Germinal center (tissue), 1 donor: ENCODE data around the gene PLD4.

Experiments
- DNase-seq: peaks from one replicate; pipeline ENCODE4 v3.0.0; 2012; ENCODE audit warnings: mixed read lengths, low spot score

PLD4 gene

DNA sequence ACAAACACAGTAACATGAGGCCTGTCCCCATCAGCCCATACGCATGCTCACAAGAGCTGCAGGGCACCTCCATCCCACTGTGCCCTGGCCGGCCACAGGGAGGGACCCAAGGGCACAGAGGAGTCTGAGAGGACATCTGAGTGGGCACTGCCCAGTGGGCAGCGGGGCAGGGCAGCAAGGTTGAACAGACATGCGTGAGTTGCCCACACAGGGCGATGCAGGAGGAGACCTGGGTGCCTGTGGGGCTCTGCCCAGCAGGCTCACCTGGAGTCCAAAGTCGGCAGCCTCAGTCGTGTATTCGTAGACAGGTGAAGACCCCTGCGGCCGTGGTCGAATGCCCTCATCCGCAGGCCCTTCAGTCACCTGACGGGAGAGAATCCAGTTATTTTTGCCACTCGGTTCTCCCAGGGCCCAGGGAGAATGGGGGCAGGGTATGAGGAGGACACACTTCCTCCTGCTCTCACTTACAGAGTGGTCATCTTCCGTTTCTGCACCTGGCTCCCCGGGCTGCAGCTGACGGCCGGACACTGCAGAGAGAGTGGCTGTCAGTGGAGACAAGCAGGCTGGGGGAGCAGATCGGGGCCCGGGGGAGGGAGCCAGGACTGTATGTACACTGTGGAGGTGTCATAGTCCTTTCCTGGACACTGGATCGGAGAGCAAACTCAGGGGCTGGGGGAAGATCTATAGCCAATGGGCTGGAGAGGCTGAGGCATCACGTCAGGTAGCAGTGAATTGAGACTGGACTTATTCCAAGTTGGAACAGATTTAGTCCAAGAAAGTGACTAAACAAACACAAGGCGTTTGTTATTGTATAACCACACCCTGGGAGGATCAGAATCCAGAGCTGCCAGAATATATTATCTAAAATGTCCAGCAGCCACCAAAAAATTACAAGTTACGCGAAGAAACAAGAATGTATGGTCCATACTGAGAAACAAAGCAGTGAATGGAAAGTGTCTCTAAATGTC lies 32.8 kb downstream of the PLD4 start:
- DNase-seq, result no peak

DNA sequence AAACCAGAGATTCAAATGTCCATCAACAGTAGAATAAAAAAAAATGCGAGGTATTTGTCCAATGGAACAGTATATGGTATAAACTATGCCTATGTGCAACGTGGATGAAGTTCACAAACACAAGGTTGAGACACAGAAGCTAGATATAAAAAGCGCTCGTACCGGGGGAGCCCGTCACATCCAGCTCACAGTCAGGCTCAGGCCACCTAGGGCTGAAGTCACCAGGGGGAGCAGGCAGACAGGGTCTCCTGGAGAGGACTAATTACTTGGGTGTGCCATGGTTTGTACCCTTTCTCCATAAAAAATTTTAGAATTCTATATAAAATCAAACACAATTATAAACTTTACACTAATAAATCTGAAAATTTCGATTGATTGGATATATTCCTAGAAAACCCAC lies 39.9 kb downstream of the PLD4 start:
- no peak for DNase-seq

DNA sequence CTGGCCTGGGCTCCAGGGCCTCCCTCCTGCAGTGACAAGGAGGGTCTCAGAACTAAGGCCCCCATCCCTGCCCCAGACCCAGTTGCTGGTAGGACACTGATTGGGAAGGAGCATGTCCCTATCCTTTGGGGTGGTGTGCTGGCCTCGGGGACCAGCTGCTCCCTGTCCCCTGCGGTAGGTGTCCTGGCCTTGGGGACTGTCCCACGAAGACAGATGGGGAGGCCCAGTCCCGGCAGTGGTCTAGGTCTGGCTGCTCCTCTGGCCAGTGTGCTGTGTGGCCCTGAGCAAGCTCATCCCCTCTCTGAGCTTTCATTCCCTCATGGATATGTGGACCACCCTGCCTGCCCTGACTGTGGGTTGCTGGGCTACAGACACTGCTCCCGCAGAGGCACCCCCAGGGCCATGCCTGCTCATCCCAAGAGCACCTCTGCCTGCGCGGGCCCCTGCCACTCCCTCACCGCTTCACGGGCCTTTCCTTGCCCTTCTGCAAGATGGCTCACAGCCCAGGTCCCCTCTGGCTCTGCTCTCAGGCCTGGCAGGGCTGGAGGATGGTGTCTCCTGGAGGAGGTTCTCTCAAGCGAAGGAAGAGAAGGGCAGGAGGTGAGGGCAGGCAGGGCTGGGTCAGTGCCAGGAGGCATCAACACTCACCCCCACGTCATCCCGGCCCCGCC lies 41.0 kb downstream of the PLD4 start:
- DNase-seq, result no peak

DNA sequence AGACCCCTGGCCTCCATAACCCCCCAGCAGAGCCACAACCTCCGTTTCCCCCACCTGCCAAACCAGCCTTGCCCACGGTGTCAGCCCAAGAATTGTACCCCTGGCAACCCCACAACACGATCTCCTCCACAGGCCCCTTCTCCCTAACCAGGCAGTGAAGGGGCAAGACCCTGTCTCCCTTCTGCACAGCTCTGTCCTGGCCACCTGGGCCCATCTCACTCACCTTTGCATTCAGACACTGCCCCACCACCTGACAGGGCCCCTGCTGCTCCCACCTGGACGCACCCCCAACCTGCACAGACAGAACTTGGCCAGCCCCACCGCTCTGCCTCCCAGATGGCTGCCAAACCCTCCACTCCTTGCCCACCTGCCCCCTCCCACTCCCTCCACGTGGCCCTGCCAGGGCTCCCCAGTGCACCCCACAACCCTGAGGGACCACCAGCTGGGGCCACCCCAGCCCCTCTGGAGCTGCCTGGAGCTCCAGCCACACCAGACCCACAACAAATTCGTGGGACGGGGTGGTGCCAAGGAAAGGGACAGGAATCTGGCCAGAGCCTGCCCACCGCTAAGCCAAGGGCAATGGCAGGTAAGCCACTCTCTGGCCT lies 41.7 kb downstream of the PLD4 start:
- DNase-seq, result no peak

DNA sequence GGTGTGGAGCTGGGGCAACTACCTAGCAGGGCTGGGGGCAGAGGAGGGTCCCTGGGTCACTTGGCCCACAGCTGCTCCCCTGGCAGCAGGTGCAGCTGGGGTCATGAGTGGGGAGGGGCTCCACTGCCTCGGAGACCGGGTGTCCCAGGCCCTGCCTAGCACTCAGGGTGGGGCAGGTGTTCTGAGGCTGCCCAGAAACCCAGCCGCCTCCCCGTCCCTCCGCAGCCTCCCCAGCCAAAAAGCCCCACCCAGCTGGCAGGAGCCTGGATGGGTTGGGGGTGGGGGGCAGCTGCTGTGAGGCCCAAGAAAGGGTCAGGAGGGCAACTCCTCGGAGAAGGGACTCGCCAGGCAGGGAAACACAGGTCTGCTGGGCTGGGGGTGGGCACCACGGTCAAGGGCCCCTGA lies 42.3 kb downstream of the PLD4 start:
- no peak for DNase-seq

DNA sequence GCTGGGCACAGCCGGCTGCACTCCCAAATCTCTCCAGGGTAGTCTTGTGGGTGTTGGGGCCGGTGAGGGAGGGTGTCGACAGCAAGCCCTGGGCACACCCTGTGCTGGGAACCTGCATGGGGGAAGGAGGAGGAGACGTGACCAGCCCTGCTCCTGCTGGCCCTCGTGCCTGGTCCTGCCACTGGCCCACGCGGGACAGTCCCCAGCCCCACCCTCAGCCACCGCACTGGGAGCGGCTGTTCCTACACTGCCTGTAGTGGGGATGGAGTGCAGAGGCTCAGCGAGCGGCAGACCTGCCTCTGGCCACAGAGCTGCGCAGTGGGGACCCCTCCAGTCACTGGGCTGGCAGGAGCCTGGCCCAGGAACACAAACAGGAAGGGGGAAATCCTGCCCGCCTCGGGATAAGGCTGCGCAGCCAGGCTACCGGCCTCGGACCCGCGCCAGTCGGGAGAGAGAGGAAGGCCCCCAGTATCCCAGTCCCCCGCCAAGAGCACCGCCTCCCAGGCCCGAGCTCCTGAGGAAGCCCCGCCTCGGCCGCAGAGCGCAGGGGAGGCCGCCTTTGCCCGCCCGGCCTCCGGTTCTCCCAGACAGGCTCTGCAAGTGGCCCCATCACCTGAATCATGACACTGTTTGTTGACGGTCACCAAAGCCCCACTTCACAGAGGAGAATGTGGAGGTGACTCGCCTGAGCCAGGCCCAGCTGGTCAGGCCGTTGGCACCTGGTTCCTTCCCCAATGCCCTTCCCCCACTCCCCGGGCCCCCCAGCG lies 42.9 kb downstream of the PLD4 start:
- no peak for DNase-seq

DNA sequence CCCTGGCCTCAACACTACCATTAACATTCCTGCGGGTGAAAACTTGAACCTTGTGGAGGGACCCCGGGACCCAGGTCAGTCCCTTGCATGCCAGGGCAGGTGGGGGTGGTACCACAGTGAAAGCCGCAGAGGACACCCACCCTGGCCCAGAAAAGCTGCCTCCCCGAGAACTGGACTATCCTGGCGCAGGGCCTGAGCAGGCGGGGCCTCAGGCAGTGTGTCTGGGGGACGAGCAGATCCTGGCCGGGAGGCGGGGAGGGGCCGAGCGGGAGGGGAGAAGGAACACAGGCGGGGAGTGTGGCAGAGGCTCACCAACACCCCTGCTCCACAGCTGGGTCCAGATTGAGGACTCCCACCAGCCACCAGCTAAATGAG lies 43.5 kb downstream of the PLD4 start:
- no peak for DNase-seq

DNA sequence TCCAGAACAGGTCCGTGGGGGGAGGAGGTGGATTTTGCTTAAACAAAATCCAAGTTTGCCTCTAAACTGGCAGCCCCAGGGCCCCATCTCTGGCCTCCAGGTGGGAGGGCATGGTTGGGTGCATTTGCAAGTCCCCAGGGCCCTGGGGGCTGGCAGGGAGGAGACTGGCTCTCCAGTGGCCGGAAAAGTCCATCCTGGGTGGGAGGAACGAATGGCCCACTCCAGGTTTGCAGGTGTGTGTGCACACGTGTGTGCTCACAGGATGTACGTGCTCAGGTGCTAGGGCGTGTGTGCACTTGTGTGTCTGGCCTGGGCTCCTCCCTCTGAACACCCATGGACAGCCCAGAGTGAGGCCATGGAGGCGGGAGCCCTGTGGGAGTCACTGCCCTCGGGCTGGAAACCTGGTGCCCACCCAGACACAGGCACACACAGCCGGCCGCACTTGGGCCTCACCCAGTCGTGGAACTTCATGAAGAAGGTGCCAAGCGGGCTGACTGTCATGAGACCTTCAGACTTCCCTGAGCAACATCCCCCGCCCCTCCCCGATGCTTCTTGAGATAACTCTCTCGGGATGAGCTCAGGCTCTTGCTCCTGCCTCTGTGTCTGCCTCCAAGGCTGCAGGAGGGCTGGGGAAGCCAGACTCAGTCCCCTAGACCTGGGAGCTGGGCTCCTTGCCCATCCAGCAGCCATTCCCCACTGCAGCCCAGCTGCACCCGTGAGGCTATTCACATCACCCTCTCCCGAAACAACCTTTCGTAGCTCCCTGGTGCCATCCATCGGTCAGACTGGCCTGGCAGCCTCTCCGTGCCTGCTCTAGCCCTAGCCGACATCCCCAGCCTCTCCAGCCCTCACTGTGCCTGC lies 44.1 kb downstream of the PLD4 start:
- no peak for DNase-seq

DNA sequence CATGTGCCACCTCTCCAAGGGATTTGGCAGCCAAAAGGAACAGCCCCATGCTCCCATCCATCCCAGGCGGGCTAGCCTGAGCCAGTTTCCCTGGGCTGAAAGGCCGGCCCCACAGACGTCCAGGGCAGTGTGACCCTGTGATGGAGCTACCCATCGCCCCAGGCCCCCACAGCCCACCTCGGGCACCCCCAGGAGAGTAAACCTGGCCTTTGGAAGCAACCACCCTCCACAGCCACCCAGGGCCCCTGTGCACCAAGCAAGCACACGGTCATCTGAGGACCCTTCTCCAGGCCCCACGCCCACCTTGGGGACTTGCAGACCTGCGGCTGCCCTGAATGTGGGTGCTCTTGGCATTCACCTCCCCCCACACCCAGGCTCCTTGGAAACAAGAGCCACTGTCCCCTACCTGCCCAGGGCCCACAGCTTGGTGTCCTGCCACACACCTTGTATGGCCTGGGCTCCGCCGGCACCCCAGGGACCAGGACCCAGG lies 45.1 kb downstream of the PLD4 start:
- DNase-seq, result no peak

DNA sequence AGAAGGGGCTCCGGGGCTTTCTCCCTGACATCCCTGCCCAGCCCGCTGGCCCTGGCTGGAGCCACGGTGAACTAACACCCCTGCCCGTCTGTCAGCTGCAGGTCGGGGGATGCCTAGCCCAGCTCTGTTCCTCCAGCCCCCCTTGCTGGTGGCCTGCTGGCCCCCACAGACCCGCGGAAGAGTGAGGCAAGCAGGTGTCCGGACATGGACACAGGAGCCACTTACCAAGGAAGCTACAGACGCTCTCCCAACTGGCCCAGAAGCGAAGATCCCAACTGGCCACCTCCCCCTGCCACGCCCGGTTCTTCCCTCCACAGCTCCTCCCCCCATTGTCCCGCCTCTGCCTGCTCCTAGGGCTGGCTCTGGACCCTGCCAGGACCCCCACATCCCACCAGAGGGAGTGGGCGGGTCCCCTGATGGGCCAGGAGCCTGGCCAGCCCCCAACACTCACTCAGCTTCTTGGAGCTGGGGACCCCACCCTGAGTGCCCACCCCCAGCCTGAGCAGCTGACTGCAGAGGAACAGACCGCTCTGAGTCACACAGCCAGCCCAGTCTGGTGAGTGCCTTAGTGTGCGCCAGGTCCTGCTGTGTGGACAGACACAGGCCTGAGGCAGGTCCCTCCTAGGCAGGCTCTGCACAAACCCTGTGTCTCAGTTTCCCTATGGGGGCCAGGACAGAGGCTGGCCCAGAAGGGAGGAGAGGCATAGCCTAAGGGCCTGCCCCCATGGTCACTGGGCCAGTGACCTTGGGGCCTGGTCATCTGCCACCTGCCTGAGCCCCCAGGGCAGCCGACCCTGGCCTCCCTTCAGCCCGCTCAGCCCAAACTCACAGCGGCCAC lies 45.8 kb downstream of the PLD4 start:
- DNase-seq, result no peak

DNA sequence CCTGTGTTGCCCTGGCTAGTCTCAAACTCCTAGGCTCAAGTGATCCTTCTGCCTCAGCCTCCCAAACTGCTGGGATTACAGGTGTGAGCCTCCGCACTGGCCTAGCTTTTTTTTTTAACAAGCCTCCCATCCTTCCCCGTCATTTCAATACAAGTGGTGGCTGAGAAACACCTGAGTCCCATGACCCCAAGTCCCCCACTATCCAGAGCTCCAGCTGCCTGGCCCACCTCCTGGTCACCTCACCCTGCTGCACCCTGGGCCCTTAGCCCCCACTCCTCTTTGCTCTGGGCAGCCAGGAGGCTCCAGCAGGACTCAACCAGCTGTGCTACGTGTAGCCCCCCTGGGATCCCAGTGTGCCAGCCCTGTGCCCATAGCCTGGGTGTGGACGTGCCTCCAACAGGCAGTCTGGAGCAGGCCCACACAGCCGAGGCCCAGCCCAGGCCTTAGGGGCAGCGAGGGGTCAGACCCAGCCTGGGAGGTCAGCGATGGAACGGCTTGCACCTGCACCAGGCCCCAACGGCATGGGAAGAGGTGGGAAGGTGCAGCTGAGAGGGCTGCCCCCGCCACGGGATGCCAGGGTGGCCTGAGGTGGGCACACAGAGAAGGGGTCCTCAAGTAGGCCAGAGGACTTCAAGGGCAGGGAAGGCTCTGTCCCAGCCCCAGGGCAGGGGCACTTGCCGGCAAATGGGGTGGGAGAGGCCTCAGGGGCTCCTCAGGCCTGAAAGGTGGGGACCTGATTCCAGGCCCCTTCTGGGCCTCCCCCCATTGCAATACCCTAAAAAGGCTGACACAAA lies 47.0 kb downstream of the PLD4 start:
- DNase-seq, result no peak

DNA sequence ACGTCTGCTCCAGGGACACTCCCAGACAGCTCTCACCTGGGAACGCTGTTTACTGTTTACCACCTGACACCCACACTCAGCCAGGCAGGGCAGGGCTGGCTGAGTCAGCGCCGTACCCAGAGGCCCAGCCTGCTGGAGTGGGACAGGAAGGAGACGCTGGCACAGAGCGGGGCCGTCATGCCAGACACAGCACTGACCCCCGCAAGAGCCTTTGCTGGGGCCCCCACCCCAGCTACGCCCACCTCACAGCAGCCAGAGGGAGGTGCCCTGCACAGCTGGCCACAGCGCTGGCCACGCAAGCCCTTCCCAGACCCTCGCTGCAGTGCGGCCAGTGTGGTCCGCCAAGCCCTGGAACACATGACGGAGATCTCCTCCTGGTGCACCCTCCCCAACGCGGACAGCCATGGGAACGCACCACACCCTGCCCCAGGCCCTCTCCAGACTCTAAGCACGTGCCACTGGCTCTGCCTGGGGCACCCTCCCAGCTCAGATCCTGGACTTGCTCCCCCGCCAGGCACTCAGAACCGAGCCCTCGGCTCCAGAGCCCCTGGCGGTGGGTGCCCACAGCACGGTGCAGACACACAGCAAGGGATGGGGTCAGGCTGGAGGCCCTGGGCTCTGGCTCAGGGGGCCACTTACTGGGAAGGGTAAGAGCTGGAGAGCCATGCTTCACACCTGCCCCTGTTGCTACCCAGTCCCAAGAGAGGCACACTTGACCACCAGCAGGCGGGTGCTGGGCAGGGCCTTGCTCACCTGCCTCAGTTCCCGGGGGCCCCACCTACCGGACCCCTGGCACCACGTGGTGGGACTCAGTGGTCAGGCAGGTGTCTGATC lies 47.8 kb downstream of the PLD4 start:
- DNase-seq, result no peak

DNA sequence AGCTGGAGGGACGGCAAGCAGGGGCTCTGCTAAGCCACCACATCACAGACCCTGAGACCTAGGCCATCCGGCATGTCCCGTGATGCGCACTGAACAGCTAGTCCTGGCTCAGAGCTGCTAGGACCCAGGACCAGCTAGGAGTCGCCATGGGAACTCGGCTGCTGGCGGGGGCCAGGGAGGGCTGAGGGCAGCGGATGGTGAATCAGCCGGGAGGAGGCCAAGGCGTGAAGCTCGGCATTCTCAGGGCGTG lies 48.4 kb downstream of the PLD4 start:
- DNase-seq, result no peak

DNA sequence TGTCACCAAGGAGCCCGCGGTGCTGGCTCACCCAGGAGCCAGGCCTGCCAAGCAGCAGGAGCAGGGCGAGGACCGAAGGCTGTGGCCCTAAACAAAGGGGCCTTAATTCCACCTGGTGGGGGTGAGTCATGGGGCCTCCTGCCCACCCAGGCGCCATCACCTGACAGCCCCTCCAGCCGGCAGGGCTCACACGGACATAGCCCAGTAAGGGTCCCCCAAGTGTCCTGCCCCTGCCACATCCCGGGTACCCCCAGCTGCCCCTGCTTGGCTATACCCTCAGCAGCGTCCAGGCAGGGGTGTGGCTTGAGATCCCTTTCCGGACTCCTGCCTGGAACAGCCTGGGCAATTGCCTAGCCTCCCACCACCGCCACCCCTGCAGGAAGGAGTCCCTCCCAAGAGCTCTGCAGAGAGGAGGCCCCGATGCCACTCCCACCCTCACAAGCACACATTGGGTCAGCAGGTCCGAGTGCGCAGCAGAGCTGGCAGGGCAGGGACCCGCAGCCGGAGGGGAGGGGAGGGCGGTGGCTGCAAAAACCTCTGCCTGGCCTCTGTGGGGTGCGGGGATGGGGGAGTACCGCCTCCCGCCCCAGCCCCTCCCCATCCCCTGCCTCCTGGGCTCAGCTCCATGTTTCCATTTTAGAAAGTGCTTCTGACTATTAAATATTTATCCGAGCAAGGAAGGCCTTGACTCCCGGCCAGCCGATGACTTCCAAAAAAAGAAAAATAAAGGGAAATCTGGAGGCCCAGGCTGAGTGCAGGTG lies 48.9 kb downstream of the PLD4 start:
- DNase-seq, result no peak

DNA sequence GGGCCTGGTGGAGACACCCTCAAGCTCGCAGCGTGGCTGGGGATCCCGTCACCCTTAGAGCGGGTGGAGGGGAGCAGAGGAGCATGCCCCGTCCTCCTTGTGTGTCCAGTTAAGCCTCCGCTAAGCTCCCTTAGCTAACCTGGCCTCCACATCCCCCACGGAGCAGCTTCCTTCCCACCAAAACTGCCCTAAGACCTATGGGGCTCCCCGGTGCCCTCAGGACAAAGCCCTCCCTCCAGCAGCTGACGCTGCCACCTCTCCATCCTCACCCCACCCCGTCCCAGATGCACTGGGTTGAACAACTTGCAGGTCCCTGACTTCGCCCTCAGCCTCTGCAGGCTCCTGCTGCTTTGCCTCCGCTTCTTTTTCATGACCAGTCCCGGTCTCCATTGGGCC lies 49.5 kb downstream of the PLD4 start:
- DNase-seq, result no peak

DNA sequence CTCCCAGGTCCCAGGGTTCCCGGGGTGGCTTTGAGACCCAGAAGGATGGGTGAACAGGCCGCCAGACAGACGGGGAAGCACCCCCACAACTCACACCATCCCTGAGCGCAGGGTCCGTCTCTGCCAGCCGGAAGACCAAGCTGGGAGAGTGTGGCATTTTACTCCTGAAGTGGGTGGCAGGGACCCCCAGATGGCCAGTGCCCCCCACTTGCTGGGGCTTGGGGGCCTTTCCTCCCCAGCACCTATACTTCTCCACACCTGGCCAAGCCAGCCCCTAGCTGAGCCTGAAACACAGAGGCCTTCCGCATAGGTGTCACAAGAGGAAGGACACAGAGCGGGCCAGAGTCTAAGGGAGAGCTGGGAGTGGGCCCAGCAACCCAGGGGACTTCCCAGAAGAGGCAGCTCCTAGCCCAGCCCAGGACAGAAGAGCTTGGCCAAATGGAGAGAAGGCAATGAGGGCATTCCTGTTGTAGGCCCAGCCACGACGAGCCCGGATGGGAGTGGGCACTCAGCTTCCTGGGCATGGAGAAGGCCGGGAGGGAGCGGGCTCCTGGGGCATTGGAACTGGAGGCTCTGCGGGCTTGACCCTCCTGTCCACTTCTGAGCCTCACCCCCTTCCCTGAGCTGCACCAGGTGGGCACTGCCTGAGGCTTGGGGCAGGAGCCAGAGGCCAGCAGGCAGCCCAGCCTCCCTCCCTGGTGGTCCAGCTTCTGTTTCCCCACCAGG lies 50.1 kb downstream of the PLD4 start:
- no peak for DNase-seq

DNA sequence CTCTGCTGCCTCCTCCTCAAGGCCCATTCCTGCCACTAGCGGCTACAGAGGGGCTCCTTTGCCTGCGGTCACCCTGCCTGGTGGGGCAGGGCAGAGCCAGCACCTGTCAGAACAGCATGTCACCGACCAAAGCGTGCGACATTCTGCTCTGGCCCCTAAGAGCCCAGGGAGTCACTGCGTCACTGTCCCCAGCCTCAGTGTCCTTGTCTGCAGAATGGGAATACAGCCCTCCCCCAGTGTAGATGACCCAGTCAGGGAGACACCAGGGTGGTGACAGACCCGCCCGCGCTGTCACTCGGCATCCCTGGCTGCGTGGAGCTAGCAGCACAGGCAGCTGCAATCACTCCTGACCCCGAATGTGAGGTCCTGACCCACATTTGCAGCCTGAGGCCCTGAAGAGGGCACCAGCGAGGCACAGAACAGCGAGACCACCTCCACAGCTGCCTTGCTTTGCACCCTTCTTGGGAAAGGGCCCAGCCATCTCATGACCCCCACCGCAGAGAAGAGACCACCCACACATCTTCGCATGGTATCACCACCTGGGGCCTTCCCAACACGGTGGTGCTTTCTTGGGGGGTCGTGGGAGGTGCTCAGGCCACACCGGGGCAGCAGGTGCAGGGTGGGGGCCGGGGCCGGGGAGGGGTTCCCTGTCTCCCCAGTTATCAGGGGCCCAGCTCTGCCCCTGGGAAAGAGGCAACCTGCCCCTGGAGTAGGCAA lies 51.0 kb downstream of the PLD4 start:
- no peak for DNase-seq
